GM12865 (cell line): ENCODE data around the gene ZNF609.

ENCODE experiments used
- DNase-seq: peaks from one replicate; pipeline ENCODE4 v3.0.0; 2010; ENCODE audit warnings: low read depth
- H3K4me3 ChIP-seq: 2 replicates; pipeline ENCODE4 v1.5.1; 2011; ENCODE audit warnings: mild to moderate bottlenecking, low read depth, low read length, control low read depth
- CTCF ChIP-seq: IDR thresholded peaks from 2 replicates; pipeline ENCODE4 v1.5.1; 2011; ENCODE audit warnings: low read length, control low read depth, low read depth, inconsistent platforms; ENCODE audit not compliant: insufficient read depth; ENCODE audit errors: missing control alignments

The ZNF609 gene

GRCh38 chr15:64618540-64618939, 158.2 kb downstream of the ZNF609 start:
- no peak overlapping the region for H3K4me3 ChIP-seq
- no peak for DNase-seq
- TF ChIP-seq CTCF: no peak

- TF ChIP-seq CTCF: no peak
- peak; percentile 20 for DNase-seq
- no peak overlapping the region for H3K4me3 ChIP-seq
These were observed 159.8 kb downstream of the ZNF609 start for GRCh38 chr15:64619880-64620839.

GRCh38 chr15:64621056-64621455, 160.7 kb downstream of the ZNF609 start:
- H3K4me3 ChIP-seq: no peak overlapping the region
- no peak for TF ChIP-seq CTCF
- DNase-seq: no peak

GRCh38 chr15:64622410-64623260, 162.3 kb downstream of the ZNF609 start:
- peak overlapping the region; percentile 1; the same call in 1 of the 2 replicates for H3K4me3 ChIP-seq
- no peak for TF ChIP-seq CTCF
- peak; percentile 89 for DNase-seq

GRCh38 chr15:64623347-64623996, 163.1 kb downstream of the ZNF609 start:
- peak overlapping the region; percentile 12; the same call in 1 of the 2 replicates for H3K4me3 ChIP-seq

More at GRCh38 chr15:64623347-64623996, 163.1 kb downstream of the ZNF609 start:
- no peak for TF ChIP-seq CTCF
- DNase-seq: peak; percentile 54
